Tibial nerve (tissue), 4 donors: ENCODE measurements around the gene TUBA3C.
"Not testable (repeated sequence)": the region's sequence is repeated elsewhere in the genome, so short reads cannot be mapped to it uniquely, and the experiment has no call there.

Experiments
- EP300 ChIP-seq, 2 donors: sonication (generic); formaldehyde crosslinking; IDR thresholded peaks; one replicate each; pipeline ENCODE4 v1.6.1; 2017; ENCODE audit warnings: antibody characterized with exemption in 2 of 2, mild to moderate bottlenecking in 1 of 2
- POLR2A ChIP-seq, 2 donors: fragments of 450-650 bp; IDR thresholded peaks; one replicate each; pipeline ENCODE4 v1.6.1; 2017; ENCODE audit warnings: antibody characterized with exemption in 2 of 2, mild to moderate bottlenecking in 2 of 2, moderate library complexity in 2 of 2
- TF ChIP-seq, protein P1 (sequence below), 5 experiments: fragments of 200-600 bp in 3 of 5; fragments of 450-650 bp in 2 of 5; sonication (generic) in 3 of 5; IDR thresholded peaks; one replicate each; pipeline ENCODE4 v1.5.1; 2016 to 2019; ENCODE audit warnings: antibody characterized with exemption in 5 of 5, mild to moderate bottlenecking in 3 of 5, moderate library complexity in 2 of 5

DNA sequence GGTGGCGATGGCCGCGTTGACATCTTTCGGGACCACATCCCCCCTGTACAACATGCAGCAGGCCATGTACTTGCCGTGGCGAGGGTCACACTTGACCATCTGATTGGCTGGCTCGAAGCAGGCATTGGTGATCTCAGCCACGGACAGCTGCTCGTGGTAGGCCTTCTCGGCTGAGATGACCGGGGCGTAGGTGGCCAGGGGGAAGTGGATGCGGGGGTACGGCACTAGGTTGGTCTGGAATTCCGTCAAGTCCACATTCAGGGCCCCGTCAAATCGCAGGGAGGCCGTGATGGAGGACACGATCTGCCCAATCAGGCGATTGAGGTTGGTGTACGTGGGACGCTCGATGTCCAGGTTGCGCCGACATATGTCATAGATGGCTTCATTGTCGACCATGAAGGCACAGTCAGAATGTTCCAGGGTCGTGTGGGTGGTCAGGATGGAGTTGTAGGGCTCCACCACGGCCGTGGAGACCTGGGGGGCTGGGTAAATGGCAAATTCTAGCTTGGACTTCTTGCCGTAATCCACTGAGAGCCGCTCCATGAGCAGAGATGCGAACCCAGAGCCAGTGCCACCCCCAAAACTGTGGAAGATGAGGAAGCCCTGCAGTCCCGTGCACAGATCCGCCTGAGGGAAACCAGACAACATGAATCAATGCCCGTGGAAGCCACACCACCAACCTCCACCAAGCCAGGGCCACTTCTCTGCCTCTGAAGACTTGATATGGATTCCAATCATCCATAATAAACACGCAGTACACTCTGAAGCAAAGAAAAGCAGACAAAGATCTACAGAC lies 4.4 kb downstream of the TUBA3C start:
- not testable (repeated sequence) for TF ChIP-seq POLR2A, EP300 (IDR thresholded peaks at IDR 0.05)
- TF ChIP-seq, protein P1, sequence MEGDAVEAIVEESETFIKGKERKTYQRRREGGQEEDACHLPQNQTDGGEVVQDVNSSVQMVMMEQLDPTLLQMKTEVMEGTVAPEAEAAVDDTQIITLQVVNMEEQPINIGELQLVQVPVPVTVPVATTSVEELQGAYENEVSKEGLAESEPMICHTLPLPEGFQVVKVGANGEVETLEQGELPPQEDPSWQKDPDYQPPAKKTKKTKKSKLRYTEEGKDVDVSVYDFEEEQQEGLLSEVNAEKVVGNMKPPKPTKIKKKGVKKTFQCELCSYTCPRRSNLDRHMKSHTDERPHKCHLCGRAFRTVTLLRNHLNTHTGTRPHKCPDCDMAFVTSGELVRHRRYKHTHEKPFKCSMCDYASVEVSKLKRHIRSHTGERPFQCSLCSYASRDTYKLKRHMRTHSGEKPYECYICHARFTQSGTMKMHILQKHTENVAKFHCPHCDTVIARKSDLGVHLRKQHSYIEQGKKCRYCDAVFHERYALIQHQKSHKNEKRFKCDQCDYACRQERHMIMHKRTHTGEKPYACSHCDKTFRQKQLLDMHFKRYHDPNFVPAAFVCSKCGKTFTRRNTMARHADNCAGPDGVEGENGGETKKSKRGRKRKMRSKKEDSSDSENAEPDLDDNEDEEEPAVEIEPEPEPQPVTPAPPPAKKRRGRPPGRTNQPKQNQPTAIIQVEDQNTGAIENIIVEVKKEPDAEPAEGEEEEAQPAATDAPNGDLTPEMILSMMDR (IDR thresholded peaks at IDR 0.05) = not testable (repeated sequence)
